Osteoblast (primary cell): ENCODE data around the gene ITGA7. TPM values are rescaled to one million over a fixed set of nuclear protein-coding genes. Genes with fewer than 3 reads are reported as not detected.

ENCODE experiments used
- DNase-seq: peaks from one replicate; pipeline ENCODE4 v3.0.0; 2011; ENCODE audit warnings: low spot score, mixed read lengths; ENCODE audit not compliant: insufficient read length; ENCODE audit errors: missing footprints
- H2AFZ ChIP-seq: 2 replicates; pipeline ENCODE4 v1.6.0; 2011; ENCODE audit warnings: mild to moderate bottlenecking, low read length
- H3K27ac ChIP-seq: 2 replicates; pipeline ENCODE4 v1.5.1; 2011; ENCODE audit warnings: mild to moderate bottlenecking, low read depth, low read length, moderate library complexity
- H3K27me3 ChIP-seq: 2 replicates; pipeline ENCODE4 v1.6.0; 2012; ENCODE audit warnings: mild to moderate bottlenecking, control low read depth, inconsistent platforms, low read length, moderate library complexity; ENCODE audit not compliant: insufficient read depth
- H3K36me3 ChIP-seq: 2 replicates; pipeline ENCODE4 v1.5.1; 2011; ENCODE audit warnings: mild to moderate bottlenecking, low read length, control low read depth, moderate library complexity; ENCODE audit not compliant: insufficient read depth
- H3K4me1 ChIP-seq: 2 replicates; pipeline ENCODE4 v1.5.1; 2011; ENCODE audit warnings: mild to moderate bottlenecking, low read length, control low read depth, moderate library complexity; ENCODE audit not compliant: insufficient read depth
- H3K4me2 ChIP-seq: 2 replicates; pipeline ENCODE4 v1.6.0; 2011; ENCODE audit warnings: mild to moderate bottlenecking, low read length; ENCODE audit not compliant: insufficient read depth
- H3K4me3 ChIP-seq: fragments of 200-600 bp; sonication (generic); 3 replicates; pipeline ENCODE4 v1.5.1; 2012; ENCODE audit warnings: mild to moderate bottlenecking, low read length, inconsistent platforms; ENCODE audit not compliant: insufficient read depth
- H3K79me2 ChIP-seq: 2 replicates; pipeline ENCODE4 v1.6.0; 2012; ENCODE audit warnings: mild to moderate bottlenecking, low read length, control low read depth, inconsistent platforms; ENCODE audit not compliant: insufficient read depth
- H3K9me3 ChIP-seq: 2 replicates; pipeline ENCODE4 v1.5.1; 2011; ENCODE audit warnings: low read depth, low read length, control low read depth
- H4K20me1 ChIP-seq: 2 replicates; pipeline ENCODE4 v1.6.0; 2012; ENCODE audit warnings: mild to moderate bottlenecking, low read length, control low read depth; ENCODE audit not compliant: insufficient read depth
- total RNA-seq: library from RNA; depleted of rRNA; stranded (reverse); fragments of >200 nt; gene quantifications from 2 replicates; pipeline ENCODE4 v1.2.3, GENCODE V29; 2012
- TF ChIP-seq, protein P1 (sequence below): IDR thresholded peaks from 2 replicates; pipeline ENCODE4 v1.5.1; 2011; ENCODE audit warnings: mild to moderate bottlenecking, low read depth, low read length, moderate library complexity; ENCODE audit errors: extremely low read depth

ITGA7 gene
- total RNA-seq, 1 donor, result 22.4 TPM

DNA sequence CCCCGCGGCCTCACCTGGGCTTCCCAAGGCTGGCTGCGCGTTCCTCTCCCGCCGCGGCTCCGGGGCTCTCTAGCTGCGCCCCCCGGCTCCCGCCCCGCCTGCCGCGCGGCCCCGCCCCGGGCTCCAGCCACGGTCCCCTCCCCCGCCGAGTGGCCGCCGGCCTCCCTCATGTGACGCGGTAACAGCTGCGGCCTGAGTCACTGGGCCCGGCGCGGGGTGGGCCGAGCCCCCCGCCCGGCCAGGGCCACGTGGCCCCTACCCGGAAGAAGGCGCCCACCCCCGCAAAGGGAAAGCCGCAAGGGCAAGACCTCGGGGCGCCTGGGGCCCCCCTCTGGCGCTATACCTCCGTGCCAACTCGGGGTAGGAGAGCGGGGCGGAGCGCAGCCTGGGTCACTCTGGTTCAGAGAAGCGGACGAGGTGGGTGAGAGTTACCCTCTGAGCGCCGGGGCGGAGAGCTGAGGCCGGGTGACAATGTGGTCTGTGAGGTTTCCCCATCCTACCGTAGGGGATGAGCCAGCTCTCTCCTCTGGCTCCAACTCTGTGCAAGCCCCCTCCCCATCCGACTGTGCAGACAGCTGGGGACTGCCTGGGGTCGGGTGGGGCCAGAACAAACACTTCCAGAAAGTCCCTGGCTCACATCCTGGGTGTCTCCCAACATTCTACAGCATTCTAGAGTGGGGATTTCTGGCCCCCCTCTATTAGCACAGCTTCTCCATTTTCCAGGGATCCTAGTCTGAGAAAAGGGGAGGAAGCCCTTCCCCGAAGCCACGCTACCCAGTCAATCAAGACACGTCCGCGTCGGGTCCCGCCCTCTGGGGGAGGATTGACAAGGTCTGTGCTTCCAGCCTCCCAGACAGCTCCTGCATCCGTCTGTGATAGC, 21.5 kb upstream of the ITGA7 start, which contains the start of gene CD63:
Gene CD63, minus strand, starts transcription at position 71 of the 880 bp plus-strand sequence. CDS start 668 bp downstream, outside the sequence.
- H3K27ac ChIP-seq, result peak within 1 kb of the TSS; percentile 96
- H3K4me2 ChIP-seq, result peak within 1 kb of the TSS; percentile 88
- H3K36me3 ChIP-seq, result peaks cover 34% of the 10 kb centered on the region
- peaks cover 62% of the 10 kb centered on the region for H3K79me2 ChIP-seq
- H4K20me1 ChIP-seq, result peaks cover 38% of the 10 kb centered on the region
- H3K4me1 ChIP-seq, result peaks cover 47% of the 10 kb centered on the region
- TF ChIP-seq, protein P1, sequence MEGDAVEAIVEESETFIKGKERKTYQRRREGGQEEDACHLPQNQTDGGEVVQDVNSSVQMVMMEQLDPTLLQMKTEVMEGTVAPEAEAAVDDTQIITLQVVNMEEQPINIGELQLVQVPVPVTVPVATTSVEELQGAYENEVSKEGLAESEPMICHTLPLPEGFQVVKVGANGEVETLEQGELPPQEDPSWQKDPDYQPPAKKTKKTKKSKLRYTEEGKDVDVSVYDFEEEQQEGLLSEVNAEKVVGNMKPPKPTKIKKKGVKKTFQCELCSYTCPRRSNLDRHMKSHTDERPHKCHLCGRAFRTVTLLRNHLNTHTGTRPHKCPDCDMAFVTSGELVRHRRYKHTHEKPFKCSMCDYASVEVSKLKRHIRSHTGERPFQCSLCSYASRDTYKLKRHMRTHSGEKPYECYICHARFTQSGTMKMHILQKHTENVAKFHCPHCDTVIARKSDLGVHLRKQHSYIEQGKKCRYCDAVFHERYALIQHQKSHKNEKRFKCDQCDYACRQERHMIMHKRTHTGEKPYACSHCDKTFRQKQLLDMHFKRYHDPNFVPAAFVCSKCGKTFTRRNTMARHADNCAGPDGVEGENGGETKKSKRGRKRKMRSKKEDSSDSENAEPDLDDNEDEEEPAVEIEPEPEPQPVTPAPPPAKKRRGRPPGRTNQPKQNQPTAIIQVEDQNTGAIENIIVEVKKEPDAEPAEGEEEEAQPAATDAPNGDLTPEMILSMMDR, result no peak
- DNase-seq, result peak; percentile 99
- no peaks in the 10 kb centered on the region for H3K27me3 ChIP-seq
- H2AFZ ChIP-seq, result peak within 1 kb of the TSS; percentile 43
- H3K4me3 ChIP-seq, result peak within 1 kb of the TSS; percentile 97
- no peaks in the 10 kb centered on the region for H3K9me3 ChIP-seq

DNA sequence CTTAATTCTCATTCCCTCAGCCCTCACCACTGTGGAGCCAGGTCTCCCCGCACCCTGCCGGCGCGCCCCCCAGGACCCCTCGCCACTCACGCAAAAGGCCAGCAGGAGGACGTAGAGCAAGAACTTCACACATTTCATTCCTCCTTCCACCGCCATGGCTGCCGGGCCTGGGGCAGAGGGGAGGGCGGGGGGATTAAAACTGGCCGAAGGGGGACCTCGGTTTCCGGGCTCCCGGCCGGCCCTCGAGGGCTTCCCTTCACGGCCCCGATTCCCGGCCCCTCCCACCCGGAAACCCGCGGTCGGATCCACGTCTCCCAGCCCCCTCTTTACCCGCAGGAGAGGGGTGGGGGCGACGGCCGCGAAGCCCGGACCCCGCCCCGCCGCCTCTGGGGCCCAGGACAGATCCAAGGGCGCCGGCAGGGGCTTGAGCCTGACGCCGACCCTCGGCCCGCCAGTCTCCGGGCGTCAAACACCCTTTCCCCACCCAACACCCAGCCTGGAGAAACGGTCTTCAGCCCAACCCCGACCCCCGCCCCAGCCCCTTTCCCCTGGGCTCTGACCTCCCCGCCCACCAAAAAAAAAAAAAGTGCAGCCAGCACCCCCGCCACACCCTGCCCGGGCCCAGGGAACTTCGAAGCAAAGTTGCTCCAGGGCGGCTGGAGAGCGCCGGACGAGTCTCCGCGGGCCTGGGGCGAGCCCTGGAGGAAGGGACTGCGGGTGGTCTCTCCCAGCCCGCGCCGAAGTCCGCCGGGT, 20.7 kb upstream of the ITGA7 start:
- TF ChIP-seq, protein P1, result no peak
- no peak for DNase-seq
- Histone ChIP-seq H4K20me1 (peaks cover 44% of the 10 kb centered on the region), H3K4me1 (peaks cover 55% of the 10 kb centered on the region), H3K27ac (peak overlapping the region; percentile 96), H3K9me3 (no peaks in the 10 kb centered on the region), H3K4me2 (peak overlapping the region; percentile 88), H3K27me3 (no peaks in the 10 kb centered on the region), H3K36me3 (peaks cover 42% of the 10 kb centered on the region), H2AFZ (no peak overlapping the region), H3K4me3 (peak overlapping the region; percentile 97), H3K79me2 (peaks cover 66% of the 10 kb centered on the region)

DNA sequence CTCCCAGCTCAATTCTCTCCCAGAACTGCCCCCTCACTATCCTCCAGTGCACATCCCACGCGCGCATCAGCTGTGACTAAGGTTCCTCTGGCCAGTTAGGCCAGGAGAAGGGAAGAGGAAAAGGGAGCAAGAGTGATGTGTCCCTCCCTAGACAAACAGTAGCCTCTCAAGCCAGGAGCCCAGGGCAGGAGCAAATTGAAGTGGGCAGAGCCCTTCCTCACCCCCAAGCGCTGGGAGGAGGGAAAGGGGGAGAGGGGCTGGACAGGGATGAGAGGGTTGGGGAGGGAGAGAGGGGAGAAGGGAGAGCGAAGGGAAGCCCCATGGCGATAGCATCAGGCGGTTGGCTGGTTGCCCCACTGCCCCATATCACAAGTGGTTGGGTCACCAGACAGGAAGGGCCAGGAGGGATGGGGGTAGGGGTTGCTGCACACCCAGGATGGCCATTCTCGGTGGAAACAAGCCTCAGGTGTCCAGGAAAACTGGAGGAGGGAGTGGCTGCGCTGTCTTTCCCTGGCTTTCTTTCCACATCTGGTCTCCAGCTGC, 20.0 kb upstream of the ITGA7 start:
- TF ChIP-seq, protein P1, result no peak
- H4K20me1 ChIP-seq, result peaks cover 47% of the 10 kb centered on the region
- peak overlapping the region; percentile 88 for H3K4me2 ChIP-seq
- H3K9me3 ChIP-seq, result no peaks in the 10 kb centered on the region
- no peak overlapping the region for H2AFZ ChIP-seq
- peak; percentile 94 for DNase-seq
- no peaks in the 10 kb centered on the region for H3K27me3 ChIP-seq
- peaks cover 47% of the 10 kb centered on the region for H3K36me3 ChIP-seq
- peaks cover 57% of the 10 kb centered on the region for H3K4me1 ChIP-seq
- peak overlapping the region; percentile 97 for H3K4me3 ChIP-seq
- peaks cover 66% of the 10 kb centered on the region for H3K79me2 ChIP-seq
- H3K27ac ChIP-seq, result peak overlapping the region; percentile 96

DNA sequence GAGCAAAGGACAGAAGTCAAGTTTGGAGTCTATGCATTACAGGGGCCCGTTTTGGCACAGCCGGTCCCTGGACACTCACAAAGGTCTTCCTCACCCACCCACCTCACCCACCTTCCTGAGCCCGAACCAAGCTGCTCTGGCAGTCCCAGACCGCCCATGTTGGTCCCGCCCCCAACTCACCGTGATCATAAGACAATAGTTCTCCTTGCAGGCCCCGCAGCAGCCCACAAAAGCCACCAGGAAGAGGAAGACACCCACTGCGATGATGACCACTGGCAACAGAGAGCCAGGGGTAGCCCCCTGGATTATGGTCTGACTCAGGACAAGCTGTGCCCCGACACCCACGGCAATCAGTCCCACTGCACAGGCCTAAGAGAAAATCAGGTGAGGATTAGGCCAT, 19.3 kb upstream of the ITGA7 start:
- Histone ChIP-seq H3K27me3 (no peaks in the 10 kb centered on the region), H4K20me1 (peaks cover 44% of the 10 kb centered on the region), H3K9me3 (no peaks in the 10 kb centered on the region), H2AFZ (no peak overlapping the region), H3K4me3 (peak overlapping the region; percentile 97), H3K4me2 (peak overlapping the region; percentile 88), H3K27ac (peak overlapping the region; percentile 96), H3K4me1 (peaks cover 58% of the 10 kb centered on the region), H3K36me3 (peaks cover 47% of the 10 kb centered on the region), H3K79me2 (peaks cover 62% of the 10 kb centered on the region)
- TF ChIP-seq, protein P1, result no peak
- DNase-seq, result no peak
